Stimulated activated CD4-positive, alpha-beta T cell treated with anti-CD3 and anti-CD28 coated beads, Interleukin-2, amount 100 ng/mL, for 24 hours (primary cell): ENCODE measurements around the gene BCKDHA.

Experiments used
- DNase-seq, 2 donors: peaks; one replicate each; pipeline ENCODE4 v3.0.0-alpha.2; 2020

BCKDHA gene

GRCh38 chr19:41397086-41398049 lies at the start of gene BCKDHA, which contains the start of gene EXOSC5:
TSS of gene BCKDHA (plus strand) at chr19:41397818. CDS start at chr19:41397828, 10 bp downstream.
TSS of gene EXOSC5 (minus strand) at chr19:41397359. CDS start at chr19:41397328, 31 bp downstream.
- peak; percentile 99 for DNase-seq

GRCh38 chr19:41350735-41351338 lies 46.8 kb upstream of the BCKDHA start:
- DNase-seq, result no peak

- DNase-seq, result peak; percentile 83 to 86
These were observed 46.0 kb upstream of the BCKDHA start for GRCh38 chr19:41351339-41352245.

GRCh38 chr19:41352279-41352608 lies 45.4 kb upstream of the BCKDHA start:
- DNase-seq, result no peak

- DNase-seq, result peak; percentile 78 to 84
These were observed 44.8 kb upstream of the BCKDHA start for GRCh38 chr19:41352609-41353465.

- DNase-seq, result peak; percentile 91
These were observed 43.9 kb upstream of the BCKDHA start, which contains the start of gene TGFB1 for GRCh38 chr19:41353466-41354342. TSS of gene TGFB1 (minus strand) at chr19:41353922. CDS start at chr19:41353044, 878 bp downstream.

GRCh38 chr19:41354343-41354953 lies 43.2 kb upstream of the BCKDHA start:
- DNase-seq, result no peak

- no peak for DNase-seq
These were observed 42.6 kb upstream of the BCKDHA start for GRCh38 chr19:41355035-41355434.

- DNase-seq, result no peak
These were observed 41.8 kb upstream of the BCKDHA start for GRCh38 chr19:41355802-41356201.

GRCh38 chr19:41356984-41357739 lies 40.5 kb upstream of the BCKDHA start:
- DNase-seq, result peak in 1 of 2 donors; percentile 30

- no peak for DNase-seq
These were observed 39.9 kb upstream of the BCKDHA start for GRCh38 chr19:41357746-41358145.

GRCh38 chr19:41359741-41360140 lies 37.9 kb upstream of the BCKDHA start:
- DNase-seq, result no peak

- no peak for DNase-seq
These were observed 35.3 kb upstream of the BCKDHA start for GRCh38 chr19:41362143-41362847.

- DNase-seq, result no peak
These were observed 34.3 kb upstream of the BCKDHA start for GRCh38 chr19:41363371-41363752.

GRCh38 chr19:41363753-41364523 lies 33.7 kb upstream of the BCKDHA start, which contains the start of gene B9D2:
TSS of gene B9D2 (minus strand) at chr19:41364149. CDS start at chr19:41363519, 630 bp downstream.
- peak; percentile 98 for DNase-seq

GRCh38 chr19:41364524-41365391 lies 32.9 kb upstream of the BCKDHA start:
- no peak for DNase-seq

GRCh38 chr19:41366089-41366488 lies 31.5 kb upstream of the BCKDHA start:
- no peak for DNase-seq
